ENCODE measurements around the gene STUM. TPM values are rescaled to one million over a fixed set of nuclear protein-coding genes. Genes with fewer than 3 reads are reported as not detected.

The STUM gene
- polyA plus RNA-seq, 1 experiment = not detected

- ChIA-PET POLR2A (no interaction called here), CTCF (no interaction called here)
- Histone ChIP-seq H3K9me3 (ENCODE audit: control insufficient read depth, insufficient read depth, low read length) (no peaks in the 10 kb centered on the region), H3K27ac (ENCODE audit: low read depth, low read length) (no peak overlapping the region), H3K27me3 (ENCODE audit: control insufficient read depth, insufficient read depth, low read length) (peaks cover 13% of the 10 kb centered on the region), H3K4me3 (ENCODE audit: low read depth, low read length) (no peak overlapping the region)
- no peak for DNase-seq (ENCODE audit: low read depth, low spot score)
- TF ChIP-seq CTCF (IDR thresholded peaks at IDR 0.05; ENCODE audit: low read depth, low read length) = no peak
Measured at GRCh38 chr1:226535666-226536065, 12.9 kb upstream of the STUM start.

GRCh38 chr1:226541231-226541630, 7.3 kb upstream of the STUM start:
- TF ChIP-seq CTCF (IDR thresholded peaks at IDR 0.05; ENCODE audit: low read depth, low read length) = no peak
- Histone ChIP-seq H3K9me3 (ENCODE audit: control insufficient read depth, insufficient read depth, low read length) (no peaks in the 10 kb centered on the region), H3K27me3 (ENCODE audit: control insufficient read depth, insufficient read depth, low read length) (peaks cover 8% of the 10 kb centered on the region), H3K4me3 (ENCODE audit: low read depth, low read length) (no peak overlapping the region), H3K27ac (ENCODE audit: low read depth, low read length) (no peak overlapping the region)
- POLR2A ChIA-PET = no interaction called here
- CTCF ChIA-PET = no interaction called here
- no peak for DNase-seq (ENCODE audit: low read depth, low spot score)

GRCh38 chr1:226541631-226542622, 6.6 kb upstream of the STUM start:
- POLR2A ChIA-PET = no interaction called here

GRCh38 chr1:226542623-226543103, 5.9 kb upstream of the STUM start:
- Histone ChIP-seq H3K27ac (ENCODE audit: low read depth, low read length) (no peak overlapping the region), H3K4me3 (ENCODE audit: low read depth, low read length) (no peak overlapping the region), H3K9me3 (ENCODE audit: control insufficient read depth, insufficient read depth, low read length) (no peaks in the 10 kb centered on the region), H3K27me3 (ENCODE audit: control insufficient read depth, insufficient read depth, low read length) (peaks cover 12% of the 10 kb centered on the region)
- DNase-seq (ENCODE audit: low read depth, low spot score) = no peak
- no peak for TF ChIP-seq CTCF (IDR thresholded peaks at IDR 0.05; ENCODE audit: low read depth, low read length)
- ChIA-PET CTCF (no interaction called here), POLR2A (no interaction called here)

More at GRCh38 chr1:226541631-226542622, 6.6 kb upstream of the STUM start:
- Histone ChIP-seq H3K27me3 (ENCODE audit: control insufficient read depth, insufficient read depth, low read length) (peaks cover 12% of the 10 kb centered on the region), H3K4me3 (ENCODE audit: low read depth, low read length) (no peak overlapping the region), H3K9me3 (ENCODE audit: control insufficient read depth, insufficient read depth, low read length) (no peaks in the 10 kb centered on the region), H3K27ac (ENCODE audit: low read depth, low read length) (no peak overlapping the region)
- CTCF ChIA-PET = no interaction called here
- DNase-seq (ENCODE audit: low read depth, low spot score) = no peak
- TF ChIP-seq CTCF (IDR thresholded peaks at IDR 0.05; ENCODE audit: low read depth, low read length) = no peak

Measured in AG04450 (cell line).